Endothelial cell of umbilical vein (primary cell): ENCODE data around the gene ZBTB37. TPM values are rescaled to one million over a fixed set of nuclear protein-coding genes. Genes with fewer than 3 reads are reported as not detected.

Source experiments
- BruUV-seq: library from RNA; stranded (reverse); fragments of 400-500 nt; replicated peaks from 2 replicates; lab custom pipeline; 2021; lab: Mats Ljungman, UMichigan
- CTCF ChIA-PET: fragments of 300-600, 350-600 bp; sonication (Branson Sonifier 250); formaldehyde crosslinking; loops from one replicate; lab custom pipeline; 2021; ENCODE audit warnings: antibody characterized with exemption, inconsistent platforms; lab: Charles Lee
- POLR2A ChIA-PET: fragments of 300-600, 350-600 bp; sonication (Branson Sonifier 250); formaldehyde crosslinking; loops from one replicate; lab custom pipeline; 2021; ENCODE audit warnings: antibody characterized with exemption, inconsistent platforms; lab: Charles Lee
- DNase-seq: peaks from one replicate; pipeline ENCODE4 v3.0.0-alpha.2; 2011; ENCODE audit warnings: low read depth, low spot score
- FAIRE-seq: peaks from 2 replicates; lab custom pipeline; 2011; peaks lifted over from hg19 to GRCh38; lab: Jason Lieb, UNC
- H2AFZ ChIP-seq: 2 replicates; pipeline ENCODE4 v1.6.0; 2012; ENCODE audit warnings: low read depth, low read length, control low read depth, inconsistent platforms
- H3K27ac ChIP-seq: 2 replicates; pipeline ENCODE4 v1.5.1; 2011; ENCODE audit warnings: low read depth, mild to moderate bottlenecking, control low read depth, low read length, moderate library complexity; ENCODE audit not compliant: insufficient read depth
- H3K27me3 ChIP-seq, 2 experiments: 2 replicates each; pipeline versions ENCODE4 v1.6.0 to v1.6.1; 2011; ENCODE audit warnings: low read length in 2 of 2, mixed read lengths in 1 of 2; ENCODE audit not compliant: control insufficient read depth in 2 of 2, insufficient read depth in 2 of 2
- H3K36me3 ChIP-seq, 2 experiments: 2 replicates in 1 of 2; 3 replicates in 1 of 2; pipeline ENCODE4 v1.5.1; 2011; ENCODE audit warnings: low read length in 2 of 2, mild to moderate bottlenecking in 1 of 2, moderate library complexity in 1 of 2; ENCODE audit not compliant: control insufficient read depth in 2 of 2, insufficient read depth in 2 of 2; ENCODE audit errors: extremely low read depth in 1 of 2
- H3K4me1 ChIP-seq: 3 replicates; pipeline ENCODE4 v1.5.1; 2011; ENCODE audit warnings: mild to moderate bottlenecking, low read length; ENCODE audit not compliant: control insufficient read depth, insufficient read depth; ENCODE audit errors: extremely low read depth
- H3K4me2 ChIP-seq: 2 replicates; pipeline ENCODE4 v1.6.1; 2011; ENCODE audit warnings: low read length, control low read depth, mixed read lengths; ENCODE audit not compliant: insufficient read depth
- H3K4me3 ChIP-seq, 3 experiments: fragments of 200-600 bp in 1 of 3; sonication (generic), shearing (Covaris generic) in 1 of 3; replicated peaks in 1 of 3; 2 replicates each; pipeline ENCODE4 v1.5.1; 2011 to 2016; ENCODE audit warnings: control low read depth in 3 of 3, low read length in 3 of 3, mild to moderate bottlenecking in 2 of 3, inconsistent platforms in 1 of 3, low read depth in 1 of 3, moderate library complexity in 1 of 3; ENCODE audit not compliant: insufficient read depth in 1 of 3
- H3K79me2 ChIP-seq: 2 replicates; pipeline ENCODE4 v1.6.0; 2012; ENCODE audit warnings: low read length, inconsistent platforms; ENCODE audit not compliant: control insufficient read depth, insufficient read depth
- H3K9ac ChIP-seq: replicated peaks from 2 replicates; pipeline ENCODE3; 2011; ENCODE audit warnings: low read length, control low read depth; ENCODE audit not compliant: insufficient read depth; ENCODE audit errors: extremely low read depth
- H3K9me1 ChIP-seq: replicated peaks from 3 replicates; pipeline ENCODE4 v1.6.0; 2011; ENCODE audit warnings: mild to moderate bottlenecking, low read length; ENCODE audit not compliant: control insufficient read depth, insufficient read depth; ENCODE audit errors: extremely low read depth
- H3K9me3 ChIP-seq: replicated peaks from 2 replicates; pipeline ENCODE4 v1.5.1; 2012; ENCODE audit warnings: low read length, inconsistent platforms; ENCODE audit not compliant: control insufficient read depth, insufficient read depth
- H4K20me1 ChIP-seq: replicated peaks from 2 replicates; pipeline ENCODE3; 2011; ENCODE audit warnings: mild to moderate bottlenecking, low read length; ENCODE audit not compliant: control insufficient read depth, insufficient read depth; ENCODE audit errors: extremely low read depth
- CTCF ChIP-seq, 2 donors: IDR thresholded peaks; 1 replicate in 1 of 2; 2 replicates in 1 of 2; pipeline ENCODE4 v1.5.1; 2011; ENCODE audit warnings: low read length in 2 of 2, mild to moderate bottlenecking in 2 of 2, moderate library complexity in 2 of 2, control low read depth in 1 of 2, inconsistent platforms in 1 of 2, low read depth in 1 of 2; ENCODE audit not compliant: insufficient read depth in 1 of 2; ENCODE audit errors: extremely low read depth in 1 of 2
- EZH2 ChIP-seq: IDR thresholded peaks from 2 replicates; pipeline ENCODE4 v1.6.1; 2012; ENCODE audit warnings: borderline replicate concordance, low read depth, mild to moderate bottlenecking, moderate library complexity, low read length, inconsistent platforms; ENCODE audit not compliant: severe bottlenecking
- FOS ChIP-seq: IDR thresholded peaks from 2 replicates; pipeline ENCODE4 v1.6.1; 2011; ENCODE audit warnings: mild to moderate bottlenecking, low read length, moderate library complexity, borderline replicate concordance; ENCODE audit not compliant: insufficient read depth
- GATA2 ChIP-seq: IDR thresholded peaks from 2 replicates; pipeline ENCODE4 v1.7.0; 2011; ENCODE audit warnings: low read depth, mild to moderate bottlenecking, moderate library complexity, mixed read lengths, low read length; ENCODE audit not compliant: insufficient read length, insufficient read depth
- JUN ChIP-seq: IDR thresholded peaks from 2 replicates; pipeline ENCODE4 v1.6.1; 2011; ENCODE audit warnings: borderline replicate concordance, low read depth; ENCODE audit not compliant: insufficient read length, insufficient read depth
- MAX ChIP-seq: IDR thresholded peaks from 2 replicates; pipeline ENCODE4 v1.6.1; 2011; ENCODE audit not compliant: insufficient read depth, insufficient read length
- POLR2A ChIP-seq: IDR thresholded peaks from 2 replicates; pipeline ENCODE4 v1.6.1; 2012; ENCODE audit warnings: low read depth, mild to moderate bottlenecking, control low read depth, low read length
- POLR2AphosphoS5 ChIP-seq: IDR thresholded peaks from 2 replicates; pipeline ENCODE4 v1.6.1; 2012; ENCODE audit warnings: low read depth, mild to moderate bottlenecking, control low read depth, low read length, moderate library complexity; ENCODE audit not compliant: insufficient read depth
- dilution Hi-C: fragments of 300-500 bp; cut with MboI; formaldehyde crosslinking; loops from one replicate; pipeline ENCODE4 v1.15.0; 2019; ENCODE audit warnings: low sequenced_read_pairs; ENCODE audit not compliant: extremely low pct_ligation_motif_present
- intact Hi-C: fragments of 100-400 bp; cut with micrococcal nuclease; formaldehyde crosslinking; loops from one replicate; pipeline ENCODE4 v1.10.0; 2022
- polyA plus RNA-seq, 4 experiments: library from polyadenylated mRNA; depleted of rRNA in 3 of 4; stranded (reverse) in 3 of 4; unstranded in 1 of 4; fragments of >200 nt; gene quantifications; 2 replicates each; pipeline versions ENCODE4 v1.2.1 to v1.2.3, GENCODE V29; 2011 to 2012; ENCODE audit warnings: missing spikeins in 1 of 4
- total RNA-seq: library from RNA; stranded (reverse); gene quantifications from 2 replicates; pipeline ENCODE4 v1.2.3, GENCODE V29; 2021

ZBTB37 gene
- total and polyA plus RNA-seq, 2 donors (not counting 3 experiments of a cell fraction or from before 2014, with no cell fraction given): 0.94 to 5.9 TPM

DNA sequence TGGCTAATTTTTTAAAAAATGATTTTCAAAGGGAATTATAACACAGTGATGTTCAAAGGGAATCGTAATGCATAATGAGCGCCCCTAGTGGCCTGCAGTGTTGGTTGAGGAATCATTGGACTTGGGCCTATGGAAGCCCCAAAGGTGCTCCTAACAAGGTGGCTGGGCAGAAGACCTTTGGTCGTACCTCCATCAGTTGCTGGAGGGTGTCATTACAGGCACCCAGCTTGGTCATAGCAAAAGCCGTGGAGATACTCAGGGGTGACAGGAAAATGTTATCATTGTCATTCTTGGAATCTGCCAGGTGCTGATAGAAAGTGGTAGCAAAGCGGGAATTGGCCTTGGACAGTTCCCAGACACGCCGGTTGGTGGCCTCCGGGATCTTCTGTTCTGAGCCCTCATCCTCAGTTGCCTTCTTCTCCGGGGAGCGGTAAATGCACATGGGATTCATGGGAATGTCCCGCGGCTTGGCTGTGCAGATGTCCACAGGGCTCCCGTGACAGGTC lies 46.2 kb downstream of the ZBTB37 start:
- H3K79me2 ChIP-seq: no peaks in the 10 kb centered on the region
- H3K9ac ChIP-seq: no peak overlapping the region
- H3K4me2 ChIP-seq: no peak overlapping the region
- intact Hi-C loops: loop anchor here (2.0 kb wide), 2 partner anchors 44 to 484 kb away; no protein-coding TSS in a partner anchor
- CTCF ChIA-PET: interaction anchor here (1.5 to 2.0 kb wide), 2 partner anchors 12 to 65 kb away, joined by 4 to 5 read pairs; no protein-coding TSS in a partner anchor
- H3K27ac ChIP-seq: no peak overlapping the region
- no peaks in the 10 kb centered on the region for H4K20me1 ChIP-seq
- H2AFZ ChIP-seq: no peak overlapping the region
- H3K9me3 ChIP-seq: no peaks in the 10 kb centered on the region
- POLR2A ChIA-PET: interaction anchor here (0.7 kb wide), 1 partner anchor 43 kb away, joined by 4 read pairs; no protein-coding TSS in a partner anchor
- H3K27me3 ChIP-seq: no peaks in the 10 kb centered on the region
- BruUV-seq: no TSS peak
- dilution Hi-C loops: no loop called here
- H3K36me3 ChIP-seq: no peaks in the 10 kb centered on the region
- H3K4me1 ChIP-seq: no peaks in the 10 kb centered on the region
- DNase-seq: peak; percentile 39
- no peaks in the 10 kb centered on the region for H3K9me1 ChIP-seq
- FAIRE-seq: no peak
- no peak overlapping the region for H3K4me3 ChIP-seq
- TF ChIP-seq CTCF (IDR thresholded peaks at IDR 0.05; ENCODE audit: extremely low read depth in 1 of 2, insufficient read depth in 1 of 2, low read depth in 1 of 2, low read length in 2 of 2): peak; percentile 71 to 72
- no peak for TF ChIP-seq GATA2

- BruUV-seq: no TSS peak
- POLR2A ChIA-PET: no interaction called here
- FAIRE-seq (no peak), DNase-seq (no peak)
- TF ChIP-seq POLR2AphosphoS5 (no peak), JUN (no peak), GATA2 (no peak), EZH2 (no peak), POLR2A (no peak), CTCF (IDR thresholded peaks at IDR 0.05; ENCODE audit: extremely low read depth in 1 of 2, insufficient read depth in 1 of 2, low read depth in 1 of 2, low read length in 2 of 2) (no peak), MAX (no peak), FOS (no peak)
- Histone ChIP-seq H3K27ac (no peak overlapping the region), H3K9me3 (no peaks in the 10 kb centered on the region), H3K36me3 (no peaks in the 10 kb centered on the region), H3K9me1 (no peaks in the 10 kb centered on the region), H3K4me1 (no peaks in the 10 kb centered on the region), H3K79me2 (no peaks in the 10 kb centered on the region), H3K27me3 (no peaks in the 10 kb centered on the region), H2AFZ (no peak overlapping the region), H3K4me2 (no peak overlapping the region), H3K9ac (no peak overlapping the region), H4K20me1 (no peaks in the 10 kb centered on the region), H3K4me3 (no peak overlapping the region)
- intact Hi-C loops (loop anchor here (2.0 kb wide), 2 partner anchors 45 to 485 kb away; no protein-coding TSS in a partner anchor), dilution Hi-C loops (no loop called here)
- CTCF ChIA-PET: interaction anchor here (0.7 to 2.0 kb wide), 6 partner anchors 10 to 107 kb away, joined by 3 to 5 read pairs (median 4); partner anchors contain the start of gene RC3H1
Observed at GRCh38 chr1:173915596-173915995, 47.4 kb downstream of the ZBTB37 start.
